HFF-Myc (cell line): ENCODE data around the gene BARX1.

Source experiments
- DNase-seq: peaks from one replicate; pipeline ENCODE4 v3.0.0-alpha.2; 2011; ENCODE audit warnings: low read depth; ENCODE audit errors: extremely low read depth
- H3K4me3 ChIP-seq: replicated peaks from 2 replicates; pipeline ENCODE4 v1.5.1; 2011; ENCODE audit warnings: low read depth, mild to moderate bottlenecking, control low read depth, low read length
- TF ChIP-seq, protein P1 (sequence below): IDR thresholded peaks from 2 replicates; pipeline ENCODE4 v1.5.1; 2012; ENCODE audit warnings: mild to moderate bottlenecking, low read depth, low read length, control low read depth; ENCODE audit errors: missing control alignments

BARX1 gene

DNA sequence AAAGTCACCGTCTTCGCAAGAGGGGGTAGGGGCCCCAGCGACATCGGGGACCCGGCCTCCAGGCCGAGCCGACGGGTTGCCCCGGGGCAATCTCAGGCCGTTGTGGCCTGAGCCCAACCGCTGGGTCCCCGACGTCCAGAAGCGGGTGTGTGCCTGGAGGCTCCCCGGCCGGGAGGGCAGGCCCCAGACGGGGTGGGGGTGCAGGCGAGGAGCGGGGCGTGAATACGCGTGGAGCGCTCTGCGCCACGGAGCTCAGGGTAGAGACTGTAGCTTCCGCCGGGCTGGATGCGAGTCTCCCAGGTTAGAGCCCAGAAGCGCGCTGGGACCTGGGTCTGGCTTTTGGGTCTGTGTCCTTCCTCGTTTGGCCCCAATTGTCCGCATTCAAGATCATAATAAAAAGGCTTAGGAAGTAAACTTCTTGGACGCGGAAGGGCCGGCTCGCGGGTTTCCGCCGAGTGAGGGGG, 3.5 kb downstream of the BARX1 start:
- H3K4me3 ChIP-seq = no peak overlapping the region
- TF ChIP-seq, protein P1, sequence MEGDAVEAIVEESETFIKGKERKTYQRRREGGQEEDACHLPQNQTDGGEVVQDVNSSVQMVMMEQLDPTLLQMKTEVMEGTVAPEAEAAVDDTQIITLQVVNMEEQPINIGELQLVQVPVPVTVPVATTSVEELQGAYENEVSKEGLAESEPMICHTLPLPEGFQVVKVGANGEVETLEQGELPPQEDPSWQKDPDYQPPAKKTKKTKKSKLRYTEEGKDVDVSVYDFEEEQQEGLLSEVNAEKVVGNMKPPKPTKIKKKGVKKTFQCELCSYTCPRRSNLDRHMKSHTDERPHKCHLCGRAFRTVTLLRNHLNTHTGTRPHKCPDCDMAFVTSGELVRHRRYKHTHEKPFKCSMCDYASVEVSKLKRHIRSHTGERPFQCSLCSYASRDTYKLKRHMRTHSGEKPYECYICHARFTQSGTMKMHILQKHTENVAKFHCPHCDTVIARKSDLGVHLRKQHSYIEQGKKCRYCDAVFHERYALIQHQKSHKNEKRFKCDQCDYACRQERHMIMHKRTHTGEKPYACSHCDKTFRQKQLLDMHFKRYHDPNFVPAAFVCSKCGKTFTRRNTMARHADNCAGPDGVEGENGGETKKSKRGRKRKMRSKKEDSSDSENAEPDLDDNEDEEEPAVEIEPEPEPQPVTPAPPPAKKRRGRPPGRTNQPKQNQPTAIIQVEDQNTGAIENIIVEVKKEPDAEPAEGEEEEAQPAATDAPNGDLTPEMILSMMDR = no peak
- no peak for DNase-seq

DNA sequence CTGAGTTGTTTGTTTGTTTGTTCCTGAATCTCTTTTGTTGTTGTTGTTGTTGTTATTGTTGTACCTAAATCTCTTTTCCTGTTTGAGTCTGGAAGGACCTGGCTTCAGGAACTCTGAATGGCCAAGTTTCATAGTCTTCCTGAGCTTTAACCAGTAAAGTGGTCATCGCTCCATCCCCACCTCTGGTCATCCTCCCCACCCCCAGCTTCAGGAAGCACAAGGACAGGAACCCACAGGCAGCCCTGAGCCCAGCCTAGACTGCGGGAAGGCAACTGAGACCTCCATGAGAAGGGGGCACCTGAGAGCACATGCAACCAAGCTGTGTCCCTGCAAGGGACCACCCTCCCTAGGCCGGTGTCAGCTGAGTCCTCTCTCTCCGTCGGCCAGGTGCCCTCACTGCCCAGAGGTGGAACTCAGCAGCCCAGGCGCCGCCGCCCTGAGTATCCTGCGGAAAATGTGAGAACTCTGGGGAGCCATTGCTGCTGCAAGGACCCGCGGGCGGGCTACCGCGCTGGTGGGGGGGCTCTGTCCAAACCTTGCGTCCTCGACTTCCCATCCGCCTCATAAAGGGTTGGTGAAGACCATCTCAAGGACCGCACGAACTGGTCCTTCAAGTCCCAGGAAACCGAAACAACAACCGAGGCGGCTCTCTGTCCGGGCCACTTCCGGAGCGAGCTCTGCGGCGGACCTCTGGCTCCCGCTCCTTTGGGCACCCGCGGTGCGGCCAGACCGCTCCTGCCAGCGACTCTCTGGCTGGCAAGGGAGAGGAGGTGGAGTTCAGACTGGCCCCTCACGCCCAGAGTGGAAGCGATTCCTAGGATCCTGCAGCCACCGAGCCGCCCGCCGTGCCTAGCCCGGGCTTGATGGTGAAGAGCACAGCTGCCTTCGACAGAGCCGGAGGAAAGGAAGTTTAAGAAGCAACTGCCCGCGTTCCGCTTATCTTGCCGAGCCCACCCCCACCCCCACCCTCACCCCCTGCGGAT, 4.2 kb downstream of the BARX1 start:
- H3K4me3 ChIP-seq = peak overlapping the region; percentile 36
- DNase-seq = no peak
- TF ChIP-seq, protein P1 = no peak

DNA sequence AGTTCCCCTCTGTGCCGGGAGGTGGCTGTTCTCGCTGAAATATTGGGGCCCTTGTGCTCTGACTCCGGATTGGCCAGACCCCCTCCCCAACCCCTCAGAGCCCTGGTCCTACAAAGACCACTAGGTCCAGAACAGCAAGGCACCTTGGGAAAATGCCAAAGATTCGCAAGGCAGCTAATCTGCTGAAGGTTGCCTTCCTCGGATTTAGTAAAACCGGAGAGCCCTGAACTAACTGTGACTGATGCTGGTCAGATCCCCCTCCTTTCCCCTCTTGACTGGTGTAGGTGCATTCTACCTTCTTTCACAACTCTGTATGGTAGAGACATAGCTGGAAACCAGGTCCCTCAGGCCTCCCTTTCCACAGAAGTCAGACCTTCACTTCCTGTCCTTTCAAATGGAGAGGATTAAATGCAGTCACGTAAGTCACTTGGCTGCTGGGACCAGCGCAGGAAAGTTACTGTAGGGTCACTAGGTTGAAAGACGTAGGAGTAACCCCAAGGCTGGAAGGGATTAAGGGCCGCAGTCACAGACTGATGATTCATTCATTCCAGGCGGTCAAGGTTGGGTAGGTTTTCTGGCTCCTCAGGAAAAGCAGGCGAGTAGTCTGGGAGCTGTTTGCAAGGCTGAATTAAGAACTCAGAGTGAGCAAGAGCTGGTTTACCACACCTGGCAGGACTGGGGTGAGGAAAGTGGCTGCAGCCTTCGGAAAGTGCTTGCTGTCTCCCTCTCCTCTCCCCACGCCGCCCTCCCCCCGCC, 5.3 kb downstream of the BARX1 start:
- DNase-seq = no peak
- TF ChIP-seq, protein P1 = no peak
- H3K4me3 ChIP-seq = no peak overlapping the region

DNA sequence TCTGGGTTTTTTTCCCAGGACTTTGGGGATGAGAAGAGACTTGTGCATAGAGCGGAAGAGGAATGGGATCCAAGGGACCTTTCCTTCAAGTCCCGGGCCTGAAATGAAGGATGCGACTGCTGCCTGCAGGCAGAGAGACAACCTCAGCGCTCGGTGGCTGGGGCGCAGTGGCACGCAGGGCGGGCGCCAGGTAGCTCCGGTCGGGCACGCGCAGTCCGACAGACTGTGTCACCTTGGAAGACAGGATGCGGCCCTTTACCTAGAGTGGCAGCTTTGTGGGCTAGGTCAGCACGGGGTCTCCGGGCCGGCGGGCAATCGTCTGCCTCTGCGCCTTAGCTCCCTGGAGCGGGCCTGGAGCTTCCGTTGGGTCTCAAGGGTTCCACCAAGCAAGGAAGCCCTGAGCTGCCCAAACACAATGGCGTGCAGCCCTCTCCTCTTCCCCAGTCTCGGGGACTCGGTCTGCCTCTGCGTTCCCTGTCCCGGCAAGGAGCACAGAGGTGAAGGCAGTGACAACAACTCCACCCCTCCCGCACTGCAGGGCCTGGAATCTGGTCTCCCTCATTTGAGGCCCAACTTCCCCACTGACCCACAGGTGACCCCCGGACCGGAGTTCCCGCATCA, 6.0 kb downstream of the BARX1 start:
- H3K4me3 ChIP-seq = no peak overlapping the region
- TF ChIP-seq, protein P1 = no peak
- no peak for DNase-seq

DNA sequence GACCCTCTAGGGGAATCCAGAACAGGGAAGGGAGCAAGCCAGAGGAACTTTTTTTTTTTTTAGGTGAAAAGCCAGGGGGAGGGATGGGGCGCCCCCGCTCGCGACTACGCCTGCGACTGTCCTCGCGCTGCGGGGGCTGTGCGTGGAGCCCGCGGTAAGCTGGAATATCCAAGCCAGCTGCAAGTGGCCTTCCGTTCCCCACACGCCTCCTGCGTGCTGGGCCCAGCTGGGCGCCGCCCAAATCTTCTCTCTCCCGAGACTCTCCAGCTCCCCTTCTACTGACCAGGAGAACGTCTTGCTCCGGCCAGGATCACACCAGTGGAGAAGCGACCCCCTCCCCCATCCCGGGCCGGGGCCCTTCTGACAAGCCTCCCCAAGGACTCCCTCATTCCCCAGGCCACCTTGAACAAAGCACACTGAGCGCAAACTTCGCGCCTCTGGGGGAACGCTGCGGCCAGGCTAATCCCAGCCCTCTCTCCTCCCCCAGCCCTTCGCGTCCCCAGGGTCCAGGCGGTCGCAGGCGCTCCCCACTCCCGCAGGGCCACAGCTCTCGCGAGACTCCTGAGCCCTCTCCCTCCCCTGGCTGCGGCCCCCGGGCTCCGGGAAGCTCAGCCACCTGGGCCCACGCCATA, 6.6 kb downstream of the BARX1 start:
- H3K4me3 ChIP-seq = no peak overlapping the region
- TF ChIP-seq, protein P1 = no peak

DNA sequence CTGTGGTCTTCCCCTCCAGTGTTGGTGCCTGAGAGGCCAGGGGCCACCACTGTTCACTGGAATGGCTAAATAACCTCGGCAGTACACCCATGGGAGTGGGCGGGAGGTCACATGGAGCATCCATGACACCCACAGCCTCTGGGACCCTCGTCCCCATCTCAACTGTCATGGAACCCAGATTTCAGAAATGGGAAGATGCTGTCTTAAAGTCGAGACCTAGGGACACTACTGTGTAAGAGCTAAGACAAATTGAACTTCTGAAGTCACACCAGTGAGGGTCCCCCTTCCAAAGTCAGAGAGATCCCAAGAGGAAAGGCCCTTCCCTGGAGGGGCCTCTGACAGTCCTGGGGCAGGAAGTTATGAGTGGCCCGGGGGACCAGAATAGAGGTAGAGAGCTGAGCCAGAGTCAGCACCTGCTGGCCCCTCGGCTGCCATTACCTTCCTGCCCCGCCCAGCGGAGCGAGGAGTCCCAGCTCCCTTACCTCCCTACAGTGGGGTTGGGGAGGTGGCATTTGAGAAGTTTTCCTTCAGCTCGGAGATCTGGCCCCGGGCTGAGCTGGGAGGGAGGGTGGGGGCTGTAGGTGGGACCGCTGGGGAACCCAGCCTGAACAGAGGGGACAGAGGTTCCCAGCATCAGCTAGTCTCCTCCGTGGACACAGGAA, 7.6 kb downstream of the BARX1 start:
- DNase-seq = no peak
- H3K4me3 ChIP-seq = no peak overlapping the region
- TF ChIP-seq, protein P1 = no peak

More for the DNA sequence above, 6.6 kb downstream of the BARX1 start:
- DNase-seq = no peak
